ENCODE results near the gene S100A5.
"Not testable (repeated sequence)": the region's sequence is repeated elsewhere in the genome, so short reads cannot be mapped to it uniquely, and the experiment has no call there.

The S100A5 gene
- total RNA-seq = 0.62 to 1.3 reads per million in 2 donors

DNA sequence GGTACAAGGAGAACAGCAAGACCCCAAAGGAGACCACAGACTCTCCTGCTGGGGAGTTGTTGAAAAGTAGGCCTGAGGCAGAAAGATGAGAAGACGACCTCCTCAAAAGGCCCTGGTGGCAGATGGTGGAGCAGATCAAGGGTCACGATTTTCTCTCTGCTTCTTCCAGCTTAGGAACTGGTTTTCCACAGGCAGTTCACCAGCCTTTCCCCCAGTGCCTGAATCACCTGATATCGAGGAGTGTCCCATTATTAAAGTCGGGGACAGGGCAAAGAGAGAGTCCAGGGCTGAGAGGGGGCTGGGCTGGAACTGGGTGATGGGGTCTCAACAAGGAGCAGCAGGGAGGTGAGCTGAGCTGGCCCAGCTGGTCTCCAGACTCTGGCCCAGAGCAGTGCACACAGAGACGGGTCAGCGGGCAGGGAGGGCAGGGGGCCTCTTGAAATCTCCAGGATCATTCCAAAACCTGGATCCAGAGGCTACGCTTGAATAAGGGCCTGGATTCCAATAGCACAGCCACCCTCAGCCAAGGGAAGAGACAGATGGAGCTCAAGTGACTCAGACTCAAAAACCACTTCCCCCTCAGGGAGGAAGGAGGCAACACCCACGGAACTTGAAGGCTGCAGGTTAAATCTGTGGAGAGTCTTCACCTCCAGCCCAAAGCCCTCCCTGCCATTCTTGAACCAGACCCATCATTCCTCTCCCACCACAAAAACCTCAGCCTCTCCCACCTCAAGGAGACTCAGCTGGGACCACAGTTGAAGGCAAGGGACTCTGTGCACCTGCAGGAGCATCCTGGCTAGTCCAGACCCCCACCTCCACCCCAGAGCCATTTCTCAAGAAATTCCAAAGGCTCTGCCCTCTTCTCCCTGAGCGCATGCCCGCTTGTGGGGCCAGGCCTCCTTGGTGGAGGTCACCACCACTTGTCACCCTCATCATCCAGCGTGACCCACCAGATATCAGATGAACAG, at the start of gene S100A5:
TSS of gene S100A5 (minus strand) at position 541 of the 968 bp plus-strand sequence. CDS start 743 bp downstream, outside the sequence.
- peak in 4 of 5 experiments; percentile 27 to 89 (median 46) for DNase-seq

- no peak for DNase-seq
Measured at GRCh38 chr1:153588482-153588881, 47.7 kb upstream of the S100A5 start.

DNA sequence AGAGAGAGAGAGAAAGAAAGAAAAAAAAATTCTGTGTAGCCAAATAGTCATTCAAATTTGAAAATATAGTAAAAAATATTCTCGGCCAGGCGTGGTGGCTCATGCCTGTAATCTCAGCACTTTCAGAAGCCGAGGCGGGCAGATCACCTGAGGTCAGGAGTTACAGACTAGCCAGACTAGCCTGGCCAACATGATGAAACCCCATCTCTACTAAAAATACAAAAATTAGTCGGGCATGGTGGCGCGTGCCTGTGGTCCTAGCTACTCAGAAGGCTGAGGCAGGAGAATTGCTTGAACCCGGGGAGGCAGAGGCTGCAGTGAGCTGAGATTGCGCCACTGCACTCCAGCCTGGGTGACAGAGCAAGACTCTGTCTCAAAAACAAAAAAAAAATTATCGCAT, 47.3 kb upstream of the S100A5 start:
- DNase-seq = not testable (repeated sequence)

DNA sequence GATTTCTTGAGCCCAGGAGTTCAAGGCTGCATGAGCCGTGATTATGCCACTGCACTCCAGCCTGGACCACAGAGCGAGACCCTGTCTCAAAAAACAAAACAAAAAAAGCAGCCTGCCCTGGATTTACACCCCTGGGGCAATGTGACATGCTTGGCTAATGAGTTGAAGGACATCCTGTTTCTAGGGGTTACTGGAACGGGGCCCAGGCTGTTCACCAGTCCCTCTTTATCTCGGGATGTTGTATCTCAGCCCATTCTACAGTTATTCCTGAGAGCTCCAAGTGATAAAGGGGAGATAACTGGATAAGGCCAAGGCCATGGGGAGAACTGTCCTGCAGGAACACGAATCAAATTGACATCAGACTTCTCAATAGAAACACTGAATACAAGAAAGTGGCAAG, 46.6 kb upstream of the S100A5 start:
- DNase-seq = no peak

DNA sequence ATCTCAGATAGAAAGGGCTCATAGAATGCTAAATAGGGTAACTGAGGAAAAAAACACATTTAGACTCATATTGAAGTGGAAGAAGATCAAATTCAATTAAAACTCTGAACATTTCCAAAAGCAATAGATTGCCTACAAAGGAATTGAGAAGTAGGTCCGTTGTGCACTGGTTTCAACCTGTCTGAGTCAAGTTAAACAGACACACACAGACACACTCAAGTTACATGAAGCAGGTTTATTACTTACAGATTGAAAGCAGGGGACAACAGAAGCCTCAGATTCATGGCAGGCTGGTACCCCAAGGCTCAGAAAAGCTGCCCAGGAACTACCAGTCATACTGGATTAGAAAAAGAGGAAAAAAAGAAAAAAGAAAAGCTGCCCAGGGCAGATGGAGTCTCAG, 45.6 kb upstream of the S100A5 start:
- no peak for DNase-seq

GRCh38 chr1:153585006-153585405, 44.3 kb upstream of the S100A5 start:
- DNase-seq = no peak

GRCh38 chr1:153583976-153584375, 43.2 kb upstream of the S100A5 start:
- DNase-seq = no peak

- DNase-seq = not testable (repeated sequence)
Measured at GRCh38 chr1:153583514-153583913, 42.8 kb upstream of the S100A5 start.

- not testable (repeated sequence) for DNase-seq
Measured at GRCh38 chr1:153582836-153583235, 42.1 kb upstream of the S100A5 start.

- no peak for DNase-seq
Measured at GRCh38 chr1:153578936-153579335, 38.2 kb upstream of the S100A5 start.

- no peak for DNase-seq
Measured at GRCh38 chr1:153578490-153578889, 37.8 kb upstream of the S100A5 start.

GRCh38 chr1:153577624-153578051, 36.9 kb upstream of the S100A5 start:
- DNase-seq = no peak

DNA sequence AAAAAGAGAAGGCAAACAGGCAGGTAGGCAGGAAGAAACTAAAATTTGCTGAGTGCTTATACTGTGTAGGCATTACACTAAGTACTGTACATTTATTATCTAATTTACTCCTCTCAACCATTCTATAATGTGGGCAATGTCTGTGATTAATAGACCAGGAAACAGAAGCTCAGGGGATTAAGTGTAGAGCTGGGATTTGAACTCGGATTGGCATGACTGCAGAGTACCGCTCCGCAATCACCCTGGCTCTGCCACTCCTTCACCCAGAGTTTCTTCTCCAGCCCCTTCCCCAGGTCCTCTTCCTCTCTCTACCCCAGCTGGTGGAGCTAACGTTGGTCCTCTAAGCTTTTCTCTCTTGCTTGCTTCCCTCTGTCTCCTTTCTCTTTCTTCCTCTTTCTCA, 36.4 kb upstream of the S100A5 start:
- DNase-seq = no peak

DNA sequence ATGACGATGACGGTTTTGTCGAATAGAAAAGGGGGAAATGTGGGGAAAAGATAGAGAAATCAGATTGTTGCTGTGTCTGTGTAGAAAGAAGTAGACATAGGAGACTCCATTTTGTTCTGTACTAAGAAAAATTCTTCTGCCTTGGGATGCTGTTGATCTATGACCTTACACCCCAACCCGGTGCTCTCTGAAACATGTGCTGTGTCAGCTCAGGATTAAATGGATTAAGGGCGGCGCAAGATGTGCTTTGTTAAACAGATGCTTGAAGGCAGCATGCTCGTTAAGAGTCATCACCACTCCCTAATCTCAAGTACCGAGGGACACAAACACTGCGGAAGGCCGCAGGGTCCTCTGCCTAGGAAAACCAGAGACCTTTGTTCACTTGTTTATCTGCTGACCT, 34.8 kb upstream of the S100A5 start:
- not testable (repeated sequence) for DNase-seq

DNA sequence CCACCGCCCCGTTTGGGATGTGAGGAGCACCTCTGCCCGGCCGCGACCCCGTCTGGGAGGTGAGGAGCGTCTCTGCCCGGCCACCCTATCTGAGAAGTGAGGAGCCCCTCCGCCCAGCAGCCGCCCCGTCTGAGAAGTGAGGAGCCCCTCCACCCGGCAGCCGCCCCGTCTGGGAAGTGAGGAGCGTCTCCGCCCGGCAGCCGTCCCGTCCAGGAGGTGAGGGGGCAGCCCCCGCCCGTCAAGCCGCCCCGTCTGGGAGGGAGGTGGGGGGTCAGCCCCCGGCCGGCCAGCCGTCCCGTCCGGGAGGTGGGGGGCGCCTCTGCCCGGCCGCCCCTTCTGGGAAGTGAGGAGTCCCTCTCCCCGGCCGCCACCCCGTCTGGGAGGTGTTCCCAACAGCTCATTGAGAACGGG, 34.4 kb upstream of the S100A5 start:
- not testable (repeated sequence) for DNase-seq

DNA sequence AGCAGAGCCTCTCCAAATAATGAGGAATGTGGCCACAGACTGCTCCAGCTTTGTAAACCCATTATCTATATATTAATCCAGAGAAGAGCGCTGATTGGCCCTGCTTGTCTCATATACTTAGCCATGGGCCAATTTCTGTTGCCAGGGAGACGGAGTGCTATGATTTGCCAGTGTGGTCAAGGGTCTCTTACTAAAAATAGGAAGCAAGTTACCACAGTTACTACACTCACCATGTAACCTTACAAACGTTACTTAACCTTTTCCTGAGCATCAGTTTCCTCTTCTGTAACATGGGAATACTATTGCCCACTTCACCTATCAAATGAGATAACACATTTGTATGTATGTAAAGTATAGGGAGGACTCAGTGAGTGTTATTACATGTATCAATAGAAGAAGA, 32.6 kb upstream of the S100A5 start:
- DNase-seq = no peak

GRCh38 chr1:153572569-153573015, 31.9 kb upstream of the S100A5 start:
- DNase-seq = peak in 2 of 5 experiments; percentile 22 to 56

DNA sequence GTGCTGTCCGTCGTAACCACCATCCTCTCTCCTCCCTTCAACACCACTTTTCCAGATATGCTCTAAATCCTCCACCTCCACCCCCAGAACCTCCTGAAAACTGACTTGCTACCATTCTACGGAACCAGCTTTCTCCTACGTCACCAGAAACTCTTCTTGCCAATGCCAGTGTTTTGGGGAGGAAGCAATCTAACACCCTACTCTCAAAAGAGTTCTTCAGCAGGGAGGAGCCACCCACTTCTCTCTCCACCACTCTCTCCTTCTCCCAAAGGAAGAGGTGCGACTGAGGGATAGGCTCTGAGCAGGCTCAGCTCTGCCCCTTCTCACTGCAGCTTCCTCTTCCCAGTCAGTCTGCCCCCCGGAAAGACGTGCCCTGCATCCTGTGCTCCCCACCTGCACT, 31.0 kb upstream of the S100A5 start:
- DNase-seq = no peak

DNA sequence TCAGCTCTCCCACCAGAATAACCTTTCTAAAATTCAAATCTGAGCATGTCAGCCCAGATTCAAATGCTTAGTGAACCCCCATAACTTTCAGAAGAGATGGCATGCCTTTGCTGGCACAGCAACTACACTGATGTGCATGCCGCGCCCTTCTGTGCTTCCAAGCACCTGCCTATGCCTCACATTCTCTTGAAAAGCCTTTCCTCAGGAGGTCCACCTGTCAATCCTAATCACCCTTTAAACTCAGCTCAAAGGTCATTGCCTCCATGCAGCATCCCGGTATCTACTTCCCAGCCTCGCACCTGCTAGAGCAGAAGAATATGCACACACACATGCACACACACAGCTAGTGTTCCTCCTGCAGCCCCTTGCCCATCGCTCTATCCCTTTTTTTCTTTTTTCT, 30.1 kb upstream of the S100A5 start:
- no peak for DNase-seq

DNA sequence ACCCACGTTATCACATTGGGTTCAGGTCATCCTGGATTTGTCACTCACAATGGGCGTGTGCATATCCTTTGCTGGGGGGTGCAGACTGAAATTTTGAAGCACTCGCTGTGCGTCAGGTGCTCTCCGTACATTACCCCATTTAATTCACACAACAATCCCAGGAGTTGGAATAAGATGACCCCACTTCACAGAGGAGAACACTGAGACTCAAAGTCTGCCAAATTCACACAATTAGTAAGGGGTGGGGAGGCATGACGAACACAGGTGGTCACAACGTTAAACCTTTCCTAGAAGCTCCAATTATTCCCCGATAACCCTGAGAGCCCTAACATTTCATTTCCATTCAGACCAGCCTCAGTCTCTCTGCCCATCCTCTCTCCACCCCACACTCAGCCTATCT, 28.7 kb upstream of the S100A5 start:
- DNase-seq = no peak

- DNase-seq = peak; percentile 59 to 79 (median 65)
Measured at GRCh38 chr1:153568367-153569099, 27.8 kb upstream of the S100A5 start.

GRCh38 chr1:153567621-153568366, 27.1 kb upstream of the S100A5 start:
- DNase-seq = peak in 1 of 5 experiments; percentile 39
